ENCODE results near the gene FCHO2.

Gene FCHO2

DNA sequence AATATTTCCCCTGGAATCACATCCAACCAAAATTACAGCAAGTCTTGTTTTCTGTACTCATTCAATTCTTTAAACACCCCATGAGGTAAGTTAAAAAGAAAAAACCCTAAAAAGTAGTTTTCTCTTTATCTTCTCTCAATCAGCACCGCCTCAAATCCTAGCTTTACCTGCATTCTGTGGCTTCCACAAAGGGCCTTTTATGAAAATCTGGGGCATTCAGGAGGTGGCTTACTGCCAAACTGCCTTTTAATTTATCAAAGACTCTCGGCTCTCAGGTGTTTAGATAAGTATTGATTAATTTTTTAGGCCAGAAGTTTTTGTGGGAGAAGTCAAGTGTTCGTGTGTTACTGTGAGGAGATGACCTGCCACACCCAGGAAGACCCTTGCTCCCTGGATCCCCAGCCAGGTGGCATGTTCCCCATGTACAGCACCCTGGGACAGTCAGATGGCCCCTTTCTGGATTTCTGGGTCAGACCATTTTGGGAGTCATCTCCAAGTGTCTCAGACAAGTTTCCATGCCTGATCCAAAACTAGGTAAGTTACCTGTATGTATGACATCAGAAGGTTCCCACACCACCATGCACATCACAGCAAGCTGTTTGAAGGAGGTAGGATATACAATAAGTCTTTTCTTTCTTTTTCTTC is 158.3 kb downstream of the FCHO2 start:
- DNase-seq (ENCODE audit: low read depth): no peak

DNA sequence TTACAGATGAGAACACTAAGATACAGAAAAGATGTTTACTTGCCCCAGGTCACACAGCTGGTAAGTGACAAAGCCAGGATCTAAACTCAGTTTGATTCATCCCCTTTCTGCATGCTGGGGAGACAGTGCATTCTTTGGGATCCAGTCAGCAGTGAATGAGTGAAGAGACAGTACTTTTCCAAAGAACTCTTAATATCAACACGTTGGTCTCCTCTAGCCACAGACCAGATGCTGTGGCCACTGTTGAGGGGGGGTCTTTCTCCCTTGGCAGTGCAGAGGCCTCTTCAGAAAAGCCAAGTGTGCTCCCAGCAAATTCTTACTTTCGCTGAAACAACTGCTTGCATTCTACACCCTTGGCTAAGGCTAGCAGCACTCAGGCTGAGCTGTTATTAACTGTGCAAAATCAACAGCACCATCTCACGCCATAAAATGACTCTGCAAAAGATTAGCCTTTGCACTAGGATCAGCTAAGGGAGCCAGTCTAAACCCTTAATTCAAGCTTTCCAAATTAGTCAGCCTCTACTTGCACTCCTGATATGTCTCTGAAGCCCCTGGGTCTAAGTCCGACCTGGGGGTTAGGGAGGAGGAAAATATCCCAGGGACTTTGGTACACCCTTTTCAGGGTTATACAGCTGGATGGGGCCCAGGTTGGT is 159.7 kb downstream of the FCHO2 start:
- peak; percentile 96 for DNase-seq (ENCODE audit: low read depth)

DNA sequence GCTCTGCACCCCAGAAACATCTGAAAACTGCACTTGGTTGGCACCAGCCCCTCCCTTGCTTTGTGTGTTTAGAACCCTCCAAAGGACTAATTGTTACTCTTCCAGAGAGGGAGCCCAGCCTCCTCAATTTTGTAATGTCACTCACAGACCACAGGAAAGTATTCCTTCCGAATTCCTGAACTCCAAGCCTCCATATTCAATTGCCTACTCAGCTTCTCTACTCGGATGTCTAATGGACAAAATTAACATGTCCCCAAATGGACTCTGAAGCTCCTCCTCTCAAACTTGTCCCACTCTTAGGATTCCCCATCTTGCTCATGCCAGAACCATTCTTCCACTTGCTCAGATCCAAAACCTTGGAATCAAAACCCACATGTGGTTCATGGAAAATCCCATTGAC is 160.7 kb downstream of the FCHO2 start:
- DNase-seq (ENCODE audit: low read depth): peak; percentile 27

DNA sequence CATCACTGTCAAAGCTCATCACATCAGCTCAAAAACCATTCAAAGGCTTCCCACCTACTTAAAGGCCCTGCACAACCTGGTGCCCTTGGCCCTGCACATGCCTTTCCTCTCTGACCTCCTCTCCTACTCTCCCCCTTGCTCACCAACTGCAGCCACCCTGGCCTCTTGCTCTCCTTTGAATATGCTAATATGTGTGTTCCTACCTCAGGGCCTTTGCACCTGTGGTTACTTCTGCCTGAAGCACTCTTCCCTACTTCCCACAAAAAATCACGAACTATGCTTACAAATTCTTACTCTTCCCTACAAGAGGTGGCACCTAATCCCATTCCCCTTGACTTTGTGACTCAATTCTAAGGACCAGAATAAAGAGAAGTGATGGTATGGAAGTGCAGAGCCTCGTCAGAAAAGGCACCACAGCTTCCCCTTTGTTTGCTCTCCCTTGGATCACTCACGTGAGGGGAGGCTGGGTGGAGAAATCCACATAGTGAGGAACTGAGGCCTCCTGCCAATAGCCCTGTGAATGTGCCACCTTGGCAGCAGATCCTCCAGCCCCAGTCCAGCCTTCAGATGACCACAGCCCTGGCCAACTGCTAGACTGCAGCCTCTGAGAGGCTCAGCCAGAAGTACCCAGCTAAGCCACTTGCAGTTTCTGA is 161.4 kb downstream of the FCHO2 start:
- no peak for DNase-seq (ENCODE audit: low read depth)

DNA sequence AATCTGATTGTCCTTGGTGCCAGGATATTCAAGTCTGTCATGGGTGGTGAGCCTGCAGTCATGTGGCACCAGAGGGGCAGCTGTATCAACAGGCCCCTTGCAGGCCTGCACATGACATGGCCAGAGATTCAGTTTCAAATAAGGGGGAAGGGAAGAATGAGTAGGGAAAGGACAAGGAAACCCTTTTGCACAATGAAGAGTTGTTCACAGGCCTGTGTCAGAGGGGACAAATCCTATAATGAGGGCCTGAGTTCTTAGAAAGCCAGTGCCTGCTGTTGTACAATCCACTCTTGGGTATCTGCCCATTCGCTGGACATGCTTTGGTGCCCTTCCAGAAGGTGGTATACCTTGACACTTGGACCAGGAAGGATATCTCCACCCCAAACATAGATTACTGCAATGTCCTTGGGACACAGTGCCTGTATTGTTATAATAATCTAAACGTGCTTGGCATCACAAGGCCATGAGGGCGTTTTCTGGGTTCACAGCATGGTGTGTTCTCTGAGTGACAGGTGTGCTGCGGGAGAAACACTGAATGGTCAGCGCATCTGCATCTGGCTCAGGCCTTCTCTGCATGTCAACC is 162.6 kb downstream of the FCHO2 start:
- DNase-seq (ENCODE audit: low read depth): no peak

DNA sequence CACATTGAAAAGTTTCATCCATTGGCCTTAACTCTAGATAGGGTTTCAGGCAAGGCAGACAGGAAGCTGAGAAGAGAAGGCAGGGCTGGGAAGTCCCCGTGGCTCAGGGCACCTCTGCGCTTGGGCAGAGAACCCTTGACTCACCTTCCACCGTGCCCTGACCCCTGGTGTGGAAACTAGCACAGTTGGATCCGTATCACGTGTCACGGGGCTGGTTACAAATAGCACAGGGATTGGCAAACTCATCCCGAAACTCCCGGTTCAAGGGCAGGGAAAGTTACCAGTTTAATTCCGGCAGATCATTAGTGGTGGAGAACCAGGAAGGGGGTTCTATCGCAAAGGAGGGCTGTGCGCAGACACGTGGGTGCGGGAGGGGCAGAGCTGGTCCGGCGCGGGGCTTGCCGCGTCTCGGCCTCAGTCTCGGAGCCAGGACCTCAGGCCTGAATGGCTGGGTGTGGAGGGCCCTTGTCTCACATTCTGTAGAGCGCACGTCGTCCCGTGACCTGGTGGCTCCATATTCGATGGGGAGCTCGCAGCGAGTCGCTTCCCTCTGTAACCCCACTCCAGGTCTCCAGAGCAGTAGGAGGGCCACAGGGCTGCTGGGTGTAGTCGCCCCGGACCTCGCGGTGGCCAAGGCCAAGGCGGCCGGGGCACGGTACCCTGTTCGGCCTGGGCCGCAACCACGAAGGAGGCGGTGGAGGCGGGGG is 163.8 kb downstream of the FCHO2 start:
- DNase-seq (ENCODE audit: low read depth): no peak

DNA sequence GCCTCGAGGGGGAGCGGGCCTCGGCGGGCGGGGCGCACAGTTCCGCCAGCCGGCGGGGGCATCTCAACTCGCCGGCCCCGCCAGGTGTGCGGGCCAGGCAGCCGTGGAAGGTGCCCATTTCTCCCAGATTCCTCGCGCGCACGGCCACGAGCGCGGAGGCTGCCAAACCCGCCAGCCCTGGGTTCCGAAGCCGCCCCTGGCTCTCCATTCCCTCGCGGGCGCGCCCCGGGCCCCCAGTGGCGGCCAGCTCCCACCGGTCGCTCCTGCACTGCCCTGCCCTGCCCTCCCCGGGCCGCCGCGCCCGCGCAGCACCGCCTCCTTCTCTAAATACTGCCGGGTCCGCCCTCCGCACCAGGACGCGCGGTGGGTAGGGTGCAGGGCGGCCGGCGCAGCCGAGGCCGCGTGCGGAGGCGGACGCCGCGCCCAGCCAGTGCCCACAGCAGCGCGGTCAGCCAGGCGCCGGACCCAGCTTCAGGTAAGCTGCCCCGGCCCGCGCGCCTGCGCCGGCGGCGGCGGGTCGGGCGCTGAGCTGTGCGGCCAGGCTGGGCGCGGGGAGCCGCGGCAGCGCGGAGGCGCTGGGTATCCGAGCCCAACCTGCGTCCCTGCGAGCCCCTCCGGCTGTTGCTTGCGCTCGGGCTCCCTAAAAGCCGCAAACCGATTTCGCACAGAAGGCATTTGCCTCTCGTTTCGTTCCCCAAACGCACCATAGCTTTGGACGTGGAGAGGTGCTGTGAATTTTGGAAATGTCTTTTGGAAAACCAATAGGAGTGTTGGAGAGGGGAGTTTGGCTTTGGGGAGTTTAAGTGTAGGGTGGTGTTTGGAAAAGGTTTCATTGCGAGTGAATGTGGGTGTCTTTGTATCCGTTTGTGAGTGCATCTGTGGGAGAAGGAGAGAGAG is 164.6 kb downstream of the FCHO2 start, which contains the start of gene TMEM171:
TMEM171 (plus strand) TSS at position 354 of the 897 bp plus-strand sequence. CDS start 2,799 bp downstream, outside the sequence.
- peak; percentile 49 for DNase-seq (ENCODE audit: low read depth)

DNA sequence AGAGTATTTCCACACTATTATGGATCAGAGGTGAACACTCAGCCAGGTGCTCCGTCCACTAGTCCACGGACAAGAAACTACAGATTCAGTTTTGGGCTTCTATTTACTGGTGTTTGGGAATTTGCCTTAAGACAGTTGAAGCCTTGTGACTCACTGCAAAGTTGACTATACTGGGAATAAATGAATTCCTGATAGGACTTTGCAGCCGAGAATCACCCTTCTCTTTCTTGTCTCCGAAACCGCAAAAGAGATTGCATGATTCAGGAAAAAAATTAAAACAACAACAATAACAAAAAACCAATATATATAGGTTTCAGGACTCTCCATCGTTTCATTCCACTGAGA is 165.2 kb downstream of the FCHO2 start:
- peak; percentile 49 for DNase-seq (ENCODE audit: low read depth)

DNA sequence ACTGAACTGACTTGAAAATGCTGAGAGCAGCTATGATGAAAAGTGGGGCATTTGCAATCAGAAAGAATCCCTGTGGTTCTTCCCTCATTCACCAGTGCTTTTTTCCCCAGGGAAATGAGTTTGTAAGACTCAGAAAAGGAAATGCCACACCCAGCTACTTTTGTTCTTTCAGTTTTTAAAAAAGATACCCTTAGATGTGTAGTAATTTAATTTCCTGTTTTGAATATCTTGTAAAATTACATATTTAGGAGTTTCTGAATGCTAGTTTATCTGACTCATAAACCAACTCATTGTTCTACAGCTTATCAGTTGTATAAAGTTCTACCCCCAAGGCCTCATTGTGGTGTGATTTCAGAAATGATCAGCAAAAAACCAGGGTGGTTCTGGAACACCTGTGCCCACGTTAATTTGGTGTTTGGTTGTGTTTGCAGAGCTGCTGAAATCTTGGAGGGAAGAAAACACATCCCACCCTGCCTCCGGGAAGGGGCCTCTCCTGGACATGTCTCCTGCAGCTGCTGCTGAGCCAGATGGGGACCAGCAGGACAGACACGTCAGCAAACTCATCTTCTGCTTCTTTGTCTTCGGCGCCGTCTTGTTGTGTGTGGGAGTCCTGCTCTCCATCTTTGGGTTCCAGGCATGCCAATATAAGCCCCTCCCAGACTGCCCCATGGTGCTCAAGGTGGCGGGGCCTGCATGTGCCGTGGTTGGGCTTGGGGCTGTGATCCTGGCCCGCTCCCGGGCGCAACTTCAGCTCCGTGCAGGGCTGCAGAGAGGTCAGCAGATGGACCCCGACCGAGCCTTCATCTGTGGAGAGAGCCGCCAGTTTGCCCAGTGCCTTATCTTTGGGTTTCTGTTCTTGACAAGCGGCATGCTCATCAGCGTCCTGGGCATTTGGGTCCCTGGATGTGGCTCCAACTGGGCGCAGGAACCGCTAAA is 167.3 kb downstream of the FCHO2 start:
- DNase-seq (ENCODE audit: low read depth): peak; percentile 65

DNA sequence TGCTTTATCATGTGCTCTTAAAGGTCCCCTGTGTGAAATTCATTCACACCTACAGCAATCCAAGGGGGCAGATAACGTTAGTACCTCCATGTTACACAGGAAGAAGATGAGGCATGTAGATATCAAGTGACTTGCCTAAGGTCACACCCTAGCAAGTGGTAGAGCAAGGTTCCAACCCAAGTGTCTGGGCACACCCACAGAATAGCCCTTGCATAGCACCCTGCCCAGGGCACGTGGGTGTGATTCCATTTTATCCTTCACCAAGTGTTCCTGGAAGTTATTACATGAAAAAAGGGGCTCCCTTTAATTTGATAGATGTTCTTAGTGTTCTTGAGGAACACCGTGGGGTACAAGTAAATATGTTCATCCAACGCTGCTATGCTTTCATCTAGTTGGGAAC is 169.4 kb downstream of the FCHO2 start:
- DNase-seq (ENCODE audit: low read depth): no peak

DNA sequence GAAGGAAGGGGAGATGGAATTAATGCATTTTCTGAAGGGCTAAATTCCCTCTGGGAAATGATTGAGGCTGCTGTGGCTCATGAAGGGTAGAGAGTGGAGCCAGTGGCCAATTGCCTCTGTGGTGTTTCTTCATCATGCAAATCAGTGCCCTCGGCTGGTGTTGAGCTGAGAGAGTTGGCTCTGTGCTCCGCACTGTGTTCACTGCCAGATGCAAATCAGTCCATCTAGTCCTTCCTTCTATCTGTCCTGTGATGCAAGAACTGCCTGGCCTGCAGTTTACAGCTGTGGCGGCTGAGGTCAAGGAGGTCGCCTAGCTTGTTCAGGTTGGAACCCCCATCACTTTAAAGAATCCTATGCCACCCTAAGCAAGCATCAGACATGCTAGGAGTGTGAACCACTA is 170.5 kb downstream of the FCHO2 start:
- no peak for DNase-seq (ENCODE audit: low read depth)

DNA sequence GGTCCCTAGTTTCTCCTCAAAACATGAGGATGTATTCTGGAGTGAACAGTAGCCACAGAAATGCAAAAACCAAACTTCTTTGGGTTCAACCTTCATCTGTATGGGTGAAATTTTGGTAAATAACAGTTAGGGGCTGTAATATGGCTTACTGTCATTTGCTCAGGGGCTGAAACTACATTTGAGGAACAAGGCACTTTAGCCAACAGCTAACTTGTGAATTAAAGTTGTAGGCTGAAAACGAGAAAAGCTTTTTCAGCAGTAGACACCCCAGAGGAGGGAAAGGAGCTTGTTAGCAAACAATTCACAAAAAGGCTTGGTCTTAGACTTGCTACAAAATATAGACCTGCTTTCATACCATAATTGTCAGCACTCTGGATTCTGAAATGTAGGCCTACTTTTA is 171.1 kb downstream of the FCHO2 start:
- no peak for DNase-seq (ENCODE audit: low read depth)

DNA sequence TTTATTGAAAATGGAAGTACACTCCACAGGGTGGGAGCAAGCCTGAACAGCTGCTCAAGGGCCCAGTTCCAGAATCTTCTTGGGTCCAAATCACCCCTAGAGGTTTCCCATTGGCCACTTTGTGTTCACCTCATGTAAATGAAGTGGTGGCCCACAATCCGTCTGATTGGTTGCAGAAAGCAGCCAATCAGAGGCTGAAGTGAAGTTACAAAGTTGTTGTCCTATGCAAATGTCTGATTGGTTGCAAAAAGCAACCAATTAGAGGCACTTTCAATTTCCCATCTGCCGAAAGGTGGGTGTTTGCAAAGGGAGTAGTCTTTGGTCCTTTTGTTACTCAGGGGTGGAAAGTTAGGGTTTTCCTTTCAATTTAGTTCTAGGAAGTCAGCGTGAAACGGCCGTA is 173.3 kb downstream of the FCHO2 start:
- no peak for DNase-seq (ENCODE audit: low read depth)

DNA sequence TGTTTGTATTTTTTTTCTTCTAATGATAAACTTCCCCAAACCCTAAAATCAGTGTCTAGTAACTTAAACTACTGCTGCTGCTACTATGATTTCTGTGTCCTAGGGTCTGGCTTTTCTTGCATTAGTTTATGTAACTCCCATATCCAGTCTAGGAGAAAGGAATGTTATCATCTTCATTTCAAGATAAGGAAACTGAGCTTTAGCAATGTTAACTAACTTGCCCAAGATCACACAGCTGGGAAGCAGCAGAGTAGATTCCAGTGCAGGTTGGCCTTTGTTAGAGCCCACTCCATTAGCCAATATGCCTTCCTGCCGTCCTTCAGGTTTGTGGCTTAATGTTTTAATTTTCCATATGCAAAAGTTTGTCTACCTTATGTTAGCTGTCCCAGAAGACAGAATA is 175.0 kb downstream of the FCHO2 start:
- DNase-seq (ENCODE audit: low read depth): no peak

DNA sequence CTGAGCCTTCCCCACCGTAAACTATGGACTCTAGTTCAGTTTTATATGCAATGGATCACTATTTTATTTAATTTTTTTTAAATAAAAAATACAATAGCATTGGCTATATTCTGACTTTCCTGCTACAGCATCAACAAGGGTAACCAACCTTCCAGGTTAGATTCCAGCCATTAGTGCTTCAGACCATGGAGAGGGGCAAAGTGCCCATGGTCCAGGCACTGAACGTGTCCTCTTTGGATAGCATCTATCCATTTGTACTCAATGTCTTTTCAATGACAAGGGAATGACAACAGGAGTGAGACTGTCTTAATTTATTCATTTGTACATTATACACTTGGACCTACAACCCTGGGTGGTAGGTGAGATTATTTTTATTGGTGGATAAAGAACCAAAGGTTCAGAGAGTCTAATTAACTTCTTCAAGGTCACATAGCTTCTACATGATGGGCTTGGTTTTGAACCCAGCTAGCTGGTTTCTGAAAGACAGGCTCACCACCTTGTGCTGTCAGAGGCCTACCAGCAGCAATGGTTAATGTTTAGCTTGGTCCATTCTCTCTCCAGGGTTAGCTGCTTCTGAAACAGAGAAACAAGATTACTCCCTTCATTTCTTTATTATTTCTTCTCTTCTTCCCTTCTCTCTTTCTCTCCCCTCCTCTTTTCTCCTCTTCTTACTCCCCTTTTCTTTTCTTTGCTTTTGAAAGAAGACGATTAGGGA is 176.0 kb downstream of the FCHO2 start:
- DNase-seq (ENCODE audit: low read depth): no peak

DNA sequence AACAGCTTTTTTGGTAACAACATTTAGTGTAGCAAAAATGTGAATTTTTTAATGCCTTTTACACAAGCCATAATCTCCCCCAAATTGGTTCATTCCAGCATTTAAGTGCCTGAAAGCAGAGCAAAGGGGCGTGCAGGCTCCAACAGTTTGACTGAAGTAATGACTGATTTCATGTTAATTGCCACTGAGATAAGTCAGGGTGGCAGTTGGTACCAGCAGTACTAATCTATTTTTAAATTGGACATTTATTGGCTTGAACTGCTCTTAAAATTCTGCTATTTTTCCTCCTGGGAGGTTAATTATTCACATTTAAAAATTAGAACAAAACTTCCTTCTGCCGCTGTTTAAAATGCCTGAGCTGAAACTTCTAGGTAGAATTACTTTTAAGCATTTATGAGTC is 176.9 kb downstream of the FCHO2 start:
- DNase-seq (ENCODE audit: low read depth): no peak

DNA sequence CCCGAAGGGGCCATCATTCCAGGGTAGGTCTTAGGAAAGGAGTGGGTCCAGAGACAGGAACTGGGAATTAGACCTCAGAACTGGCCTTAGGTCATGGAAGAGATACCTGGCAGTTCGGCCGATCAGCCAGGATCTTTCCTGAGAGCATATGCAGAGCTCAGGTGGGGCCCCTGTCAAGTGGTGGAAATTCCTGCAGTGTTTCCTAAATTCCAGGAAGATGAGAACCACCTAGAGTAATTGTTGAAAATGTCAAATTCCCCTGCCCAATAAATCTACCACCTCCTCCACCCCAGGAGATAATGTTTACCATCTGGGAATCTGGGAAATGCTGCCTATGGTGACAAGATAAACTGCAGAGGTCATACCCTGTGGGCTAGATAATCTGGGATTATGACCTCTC is 179.2 kb downstream of the FCHO2 start:
- peak; percentile 6 for DNase-seq (ENCODE audit: low read depth)

DNA sequence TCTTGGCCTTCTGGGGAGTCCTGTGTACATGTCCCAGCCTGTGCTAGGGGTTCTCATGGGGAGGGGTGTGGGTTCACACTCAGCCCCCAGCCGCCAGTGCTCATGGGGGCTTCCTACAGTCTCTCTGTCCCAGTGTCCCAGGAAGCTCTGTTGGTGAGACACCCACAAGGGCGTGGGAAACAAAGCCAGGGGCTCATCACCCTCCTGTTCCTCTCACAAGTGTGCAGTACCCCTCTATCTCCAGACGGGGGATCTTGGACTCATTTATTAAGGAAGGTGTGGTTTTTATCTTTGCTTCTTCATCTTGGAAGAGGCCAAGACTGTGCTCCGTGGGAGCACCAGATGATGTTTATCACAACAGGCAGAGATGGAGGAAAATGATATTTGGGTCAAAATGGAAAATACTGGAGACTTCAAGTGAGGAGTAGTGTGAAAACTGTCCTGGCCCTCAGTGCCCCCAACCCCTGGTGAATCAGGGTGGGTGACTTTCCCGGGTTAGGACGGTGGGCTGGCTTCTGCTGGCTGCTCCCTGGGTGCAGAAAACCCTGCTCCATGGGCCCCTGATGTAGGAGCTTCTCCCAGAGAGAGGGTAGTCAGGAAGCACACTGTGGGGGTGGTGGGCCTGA is 179.7 kb downstream of the FCHO2 start:
- peak; percentile 61 for DNase-seq (ENCODE audit: low read depth)

DNA sequence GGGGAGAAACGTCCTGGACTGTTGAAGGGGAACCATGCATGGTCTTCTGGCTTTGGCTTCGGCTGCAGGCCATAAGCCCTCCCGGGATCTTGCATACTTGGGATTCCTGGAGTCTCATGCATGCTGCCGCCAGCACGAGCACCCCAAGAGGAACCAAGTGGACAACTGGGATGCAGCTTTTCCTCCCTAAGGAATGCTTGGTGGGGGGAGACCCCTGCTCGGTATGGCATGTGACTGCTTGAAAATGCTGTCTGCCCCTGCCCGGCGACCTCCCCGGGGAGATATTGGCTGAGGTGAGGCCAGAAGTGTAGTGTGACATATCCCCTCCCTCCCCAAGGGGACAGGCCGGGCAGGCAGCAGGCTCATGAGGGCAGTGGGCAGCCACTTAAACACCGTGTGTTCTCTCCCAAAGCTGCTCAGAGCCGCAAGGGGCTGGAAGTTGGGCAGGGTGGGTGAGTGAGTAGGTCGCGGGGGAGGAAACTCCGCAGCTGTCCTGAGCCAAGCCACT is 180.3 kb downstream of the FCHO2 start:
- peak; percentile 62 for DNase-seq (ENCODE audit: low read depth)

All from EH (cell line).